Astrocyte of the cerebellum (primary cell): ENCODE data around the gene ATP9B.

ENCODE experiments used
- DNase-seq: peaks from one replicate; pipeline ENCODE4 v3.0.0-alpha.2; 2011; ENCODE audit warnings: low read depth
- H3K4me3 ChIP-seq: 2 replicates; pipeline ENCODE4 v1.5.1; 2011; ENCODE audit warnings: mild to moderate bottlenecking, low read depth, low read length, moderate library complexity
- in situ Hi-C: cut with HindIII; loops from 2 replicates; pipeline ENCODE4 v1.10.0; 2017; ENCODE audit warnings: low sequenced_read_pairs
- TF ChIP-seq, protein P1 (sequence below): IDR thresholded peaks from 2 replicates; pipeline ENCODE4 v1.5.1; 2012; ENCODE audit warnings: low read length, low read depth, moderate library complexity, mild to moderate bottlenecking; ENCODE audit errors: missing control alignments

ATP9B gene

DNA sequence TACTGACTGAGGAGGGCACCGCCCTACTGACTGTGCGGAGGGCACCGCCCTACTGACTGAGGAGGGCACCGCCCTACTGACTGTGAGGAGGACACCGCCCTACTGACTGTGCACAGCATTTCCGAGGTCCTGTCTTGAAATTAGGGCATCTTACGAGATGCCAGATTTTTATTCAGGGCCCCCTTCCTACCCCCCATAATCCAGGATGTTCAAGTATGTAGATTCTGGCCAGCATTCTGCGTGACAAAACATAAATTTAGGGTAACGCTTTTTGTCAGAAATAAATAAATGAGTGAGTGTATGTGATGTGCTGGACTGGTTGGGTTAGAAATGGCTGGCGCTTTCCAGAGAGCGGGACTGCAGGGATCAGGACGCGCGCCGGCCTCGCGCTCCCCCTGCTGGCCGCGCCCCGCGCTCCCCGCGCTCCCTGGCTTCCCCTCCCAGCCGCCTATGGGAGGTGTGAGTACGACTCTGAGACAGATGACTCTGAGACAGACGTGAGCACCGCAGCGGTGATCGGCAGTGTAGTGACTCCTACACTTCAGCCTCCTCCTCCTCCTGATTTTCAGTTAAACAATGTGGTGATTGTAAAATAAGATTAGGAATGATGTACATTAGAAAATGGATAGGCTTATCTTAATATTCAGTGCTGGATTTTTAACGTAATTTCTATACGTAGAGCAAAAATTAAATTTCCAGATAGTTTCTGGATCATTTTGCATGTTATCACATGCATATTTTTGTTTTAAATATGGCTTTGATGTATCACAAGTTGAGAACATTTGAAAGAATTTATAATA lies 177.3 kb downstream of the ATP9B start:
- peak; percentile 35 for DNase-seq
- H3K4me3 ChIP-seq = no peak overlapping the region
- in situ Hi-C loops = no loop called here
- TF ChIP-seq, protein P1, sequence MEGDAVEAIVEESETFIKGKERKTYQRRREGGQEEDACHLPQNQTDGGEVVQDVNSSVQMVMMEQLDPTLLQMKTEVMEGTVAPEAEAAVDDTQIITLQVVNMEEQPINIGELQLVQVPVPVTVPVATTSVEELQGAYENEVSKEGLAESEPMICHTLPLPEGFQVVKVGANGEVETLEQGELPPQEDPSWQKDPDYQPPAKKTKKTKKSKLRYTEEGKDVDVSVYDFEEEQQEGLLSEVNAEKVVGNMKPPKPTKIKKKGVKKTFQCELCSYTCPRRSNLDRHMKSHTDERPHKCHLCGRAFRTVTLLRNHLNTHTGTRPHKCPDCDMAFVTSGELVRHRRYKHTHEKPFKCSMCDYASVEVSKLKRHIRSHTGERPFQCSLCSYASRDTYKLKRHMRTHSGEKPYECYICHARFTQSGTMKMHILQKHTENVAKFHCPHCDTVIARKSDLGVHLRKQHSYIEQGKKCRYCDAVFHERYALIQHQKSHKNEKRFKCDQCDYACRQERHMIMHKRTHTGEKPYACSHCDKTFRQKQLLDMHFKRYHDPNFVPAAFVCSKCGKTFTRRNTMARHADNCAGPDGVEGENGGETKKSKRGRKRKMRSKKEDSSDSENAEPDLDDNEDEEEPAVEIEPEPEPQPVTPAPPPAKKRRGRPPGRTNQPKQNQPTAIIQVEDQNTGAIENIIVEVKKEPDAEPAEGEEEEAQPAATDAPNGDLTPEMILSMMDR = peak; percentile 99

DNA sequence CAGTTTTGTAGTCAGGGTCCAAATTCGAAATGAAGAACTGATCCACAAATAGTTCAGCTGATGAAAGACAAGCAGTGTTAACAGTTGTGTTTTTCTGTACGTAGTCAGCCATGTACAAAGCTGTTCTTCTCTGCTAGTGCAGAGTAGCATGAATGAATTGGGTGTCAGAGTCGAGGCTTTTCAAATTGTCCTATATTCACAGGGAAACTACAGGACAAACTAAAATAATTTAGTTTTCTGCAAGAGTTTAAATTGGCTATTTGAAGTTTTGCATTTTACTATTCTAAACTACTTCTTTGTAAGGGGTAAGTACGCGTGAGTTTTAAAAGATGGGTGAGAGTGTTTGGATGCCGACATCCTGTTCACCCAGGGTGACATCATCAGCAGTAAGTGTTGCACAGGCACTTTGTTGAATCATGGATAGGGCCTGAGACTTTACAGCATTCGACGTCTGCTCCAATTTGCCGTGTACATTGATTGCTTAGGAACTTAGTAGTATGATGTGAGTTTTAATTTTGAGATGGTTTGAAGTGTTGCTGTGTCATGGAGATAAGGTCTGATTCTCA lies 179.4 kb downstream of the ATP9B start:
- TF ChIP-seq, protein P1 = no peak
- in situ Hi-C loops = no loop called here
- H3K4me3 ChIP-seq = no peak overlapping the region
- DNase-seq = no peak

DNA sequence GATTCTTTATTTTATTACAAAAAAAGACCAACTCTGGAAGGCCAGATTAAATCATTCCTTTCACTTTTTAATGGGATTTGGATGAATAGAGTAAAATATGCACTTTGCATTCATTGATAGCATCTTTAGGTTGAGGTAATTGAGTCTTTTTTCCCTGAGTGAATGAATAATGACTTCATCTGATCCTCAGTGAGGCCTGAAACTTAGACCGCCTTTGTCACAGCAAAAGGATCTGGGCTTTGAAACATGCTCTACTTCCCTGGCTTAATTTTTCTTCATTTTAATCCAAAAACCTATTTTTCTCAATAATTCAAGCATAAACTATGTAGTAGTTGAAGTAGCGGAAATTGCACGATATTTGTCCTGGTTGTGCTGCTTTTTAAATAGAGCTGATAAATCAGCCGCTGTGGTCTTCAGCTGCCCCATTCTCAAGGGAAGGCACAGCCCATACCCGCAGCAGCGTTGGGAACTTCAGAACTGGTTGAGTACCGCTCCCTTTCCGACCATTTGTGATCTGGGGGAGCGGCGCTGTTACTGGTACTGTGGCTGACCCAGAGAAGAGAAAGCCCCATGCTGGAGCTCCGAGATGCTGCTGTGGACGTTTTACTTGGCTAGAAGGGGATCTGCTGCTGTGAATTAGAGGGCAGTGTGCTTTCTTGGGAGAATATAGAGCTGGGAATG lies 181.2 kb downstream of the ATP9B start:
- in situ Hi-C loops = no loop called here
- no peak for DNase-seq
- H3K4me3 ChIP-seq = no peak overlapping the region
- TF ChIP-seq, protein P1 = no peak

GRCh38 chr18:79251021-79251420 lies 181.8 kb downstream of the ATP9B start:
- in situ Hi-C loops = no loop called here
- DNase-seq = no peak
- TF ChIP-seq, protein P1 = no peak
- no peak overlapping the region for H3K4me3 ChIP-seq

DNA sequence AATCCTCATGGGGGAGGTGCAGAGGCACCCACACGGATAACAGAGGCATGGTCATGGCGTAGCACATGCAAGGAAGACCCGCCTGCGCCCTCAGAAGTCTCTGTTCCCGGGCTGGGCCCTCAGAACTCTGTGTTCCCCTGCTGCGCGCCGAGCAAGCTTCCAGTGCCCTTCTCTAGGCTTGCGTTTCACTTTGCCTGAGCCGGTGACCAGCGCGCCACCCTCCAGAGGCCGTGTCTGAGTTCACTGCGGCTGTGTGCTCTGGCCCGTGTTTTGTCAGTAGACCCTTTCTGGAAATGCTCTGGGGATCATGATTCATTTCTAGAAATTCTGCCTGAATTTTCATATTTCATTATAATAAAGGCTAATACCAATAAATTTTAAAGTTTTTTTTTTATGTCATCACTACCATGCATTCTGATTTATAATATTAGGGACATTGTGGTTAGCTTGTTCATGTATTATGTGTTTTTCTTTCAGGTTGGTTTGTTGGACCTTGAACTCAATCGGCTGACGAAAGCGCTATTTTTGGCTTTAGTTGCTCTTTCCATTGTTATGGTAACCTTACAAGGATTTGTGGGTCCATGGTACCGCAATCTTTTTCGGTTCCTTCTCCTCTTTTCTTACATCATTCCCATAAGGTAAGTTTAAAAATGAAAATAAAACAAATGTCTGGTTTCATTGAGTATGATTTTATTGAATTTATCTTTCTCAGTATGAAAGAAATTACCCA lies 183.9 kb downstream of the ATP9B start:
- H3K4me3 ChIP-seq = no peak overlapping the region
- in situ Hi-C loops = no loop called here

More for the DNA sequence above, 183.9 kb downstream of the ATP9B start:
- TF ChIP-seq, protein P1 = no peak
- no peak for DNase-seq
